Measurements from ENCODE around the gene RRP1.

Gene RRP1

GRCh38 chr21:43775795-43776430 is 13.5 kb upstream of the RRP1 start, which contains the start of gene CSTB:
Gene CSTB (minus strand): TSS chr21:43776308. CDS start chr21:43776269, 39 bp downstream.
- H3K9me3 ChIP-seq: no peaks in the 10 kb centered on the region
- TF ChIP-seq, protein P1, sequence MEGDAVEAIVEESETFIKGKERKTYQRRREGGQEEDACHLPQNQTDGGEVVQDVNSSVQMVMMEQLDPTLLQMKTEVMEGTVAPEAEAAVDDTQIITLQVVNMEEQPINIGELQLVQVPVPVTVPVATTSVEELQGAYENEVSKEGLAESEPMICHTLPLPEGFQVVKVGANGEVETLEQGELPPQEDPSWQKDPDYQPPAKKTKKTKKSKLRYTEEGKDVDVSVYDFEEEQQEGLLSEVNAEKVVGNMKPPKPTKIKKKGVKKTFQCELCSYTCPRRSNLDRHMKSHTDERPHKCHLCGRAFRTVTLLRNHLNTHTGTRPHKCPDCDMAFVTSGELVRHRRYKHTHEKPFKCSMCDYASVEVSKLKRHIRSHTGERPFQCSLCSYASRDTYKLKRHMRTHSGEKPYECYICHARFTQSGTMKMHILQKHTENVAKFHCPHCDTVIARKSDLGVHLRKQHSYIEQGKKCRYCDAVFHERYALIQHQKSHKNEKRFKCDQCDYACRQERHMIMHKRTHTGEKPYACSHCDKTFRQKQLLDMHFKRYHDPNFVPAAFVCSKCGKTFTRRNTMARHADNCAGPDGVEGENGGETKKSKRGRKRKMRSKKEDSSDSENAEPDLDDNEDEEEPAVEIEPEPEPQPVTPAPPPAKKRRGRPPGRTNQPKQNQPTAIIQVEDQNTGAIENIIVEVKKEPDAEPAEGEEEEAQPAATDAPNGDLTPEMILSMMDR (IDR thresholded peaks at IDR 0.05): no peak
- peak within 1 kb of the TSS; percentile 85 to 94 for H3K4me3 ChIP-seq (ENCODE audit: low read depth in 1 of 2, low read length in 1 of 2)
- no peaks in the 10 kb centered on the region for H3K27me3 ChIP-seq
- H3K27ac ChIP-seq: peak within 1 kb of the TSS; percentile 99
- H3K36me3 ChIP-seq: peaks cover 21% of the 10 kb centered on the region
- peaks cover 17 to 28% of the 10 kb centered on the region in 2 experiments for H3K4me1 ChIP-seq (ENCODE audit: control insufficient read depth in 1 of 2, insufficient read depth in 1 of 2, low read depth in 1 of 2, low read length in 1 of 2)

GRCh38 chr21:43777953-43778352 is 11.4 kb upstream of the RRP1 start:
- Histone ChIP-seq H3K27ac (no peak overlapping the region), H3K4me1 (ENCODE audit: control insufficient read depth in 1 of 2, insufficient read depth in 1 of 2, low read depth in 1 of 2, low read length in 1 of 2) (peaks cover 17 to 28% of the 10 kb centered on the region in 2 experiments), H3K27me3 (no peaks in the 10 kb centered on the region), H3K36me3 (peaks cover 16% of the 10 kb centered on the region), H3K9me3 (no peaks in the 10 kb centered on the region), H3K4me3 (ENCODE audit: low read depth in 1 of 2, low read length in 1 of 2) (no peak overlapping the region)
- TF ChIP-seq, protein P1 (IDR thresholded peaks at IDR 0.05): no peak

- TF ChIP-seq, protein P1 (IDR thresholded peaks at IDR 0.05): no peak
- no peak overlapping the region for H3K27ac ChIP-seq
- H3K4me1 ChIP-seq (ENCODE audit: control insufficient read depth in 1 of 2, insufficient read depth in 1 of 2, low read depth in 1 of 2, low read length in 1 of 2): peaks cover 17 to 28% of the 10 kb centered on the region in 2 experiments
- H3K36me3 ChIP-seq: peaks cover 8% of the 10 kb centered on the region
- H3K4me3 ChIP-seq (ENCODE audit: low read depth in 1 of 2, low read length in 1 of 2): no peak overlapping the region
- H3K9me3 ChIP-seq: no peaks in the 10 kb centered on the region
- H3K27me3 ChIP-seq: no peaks in the 10 kb centered on the region
Observed at GRCh38 chr21:43778469-43779335, 10.7 kb upstream of the RRP1 start.

DNA sequence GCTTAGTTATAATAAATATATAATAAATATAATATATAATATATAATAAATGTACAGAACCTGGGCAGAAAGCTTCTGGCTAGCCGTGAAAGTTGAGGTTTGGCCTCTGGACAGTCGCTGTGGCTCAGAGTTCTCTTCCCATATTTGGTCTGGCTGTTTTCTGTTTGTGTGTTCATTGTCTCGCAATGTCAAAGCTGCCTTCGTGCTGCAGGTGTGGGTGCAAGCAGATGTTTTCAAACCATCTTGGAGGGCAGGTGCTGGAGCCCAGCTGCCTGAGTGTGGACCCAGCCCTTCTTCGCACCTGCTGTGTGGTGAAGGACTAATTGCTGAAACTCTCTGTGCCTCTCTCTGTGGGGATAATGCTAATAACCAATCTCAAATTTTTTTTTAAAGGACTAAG is 9.7 kb upstream of the RRP1 start:
- Histone ChIP-seq H3K27ac (no peak overlapping the region), H3K27me3 (no peaks in the 10 kb centered on the region), H3K4me1 (ENCODE audit: control insufficient read depth in 1 of 2, insufficient read depth in 1 of 2, low read depth in 1 of 2, low read length in 1 of 2) (peaks cover 12 to 24% of the 10 kb centered on the region in 2 experiments), H3K36me3 (no peaks in the 10 kb centered on the region), H3K9me3 (no peaks in the 10 kb centered on the region), H3K4me3 (ENCODE audit: low read depth in 1 of 2, low read length in 1 of 2) (no peak overlapping the region)
- TF ChIP-seq, protein P1 (IDR thresholded peaks at IDR 0.05): no peak

GRCh38 chr21:43781846-43782245 is 7.5 kb upstream of the RRP1 start:
- no peak overlapping the region for H3K27ac ChIP-seq
- TF ChIP-seq, protein P1 (IDR thresholded peaks at IDR 0.05): no peak
- no peak overlapping the region for H3K4me3 ChIP-seq (ENCODE audit: low read depth in 1 of 2, low read length in 1 of 2)
- H3K27me3 ChIP-seq: no peaks in the 10 kb centered on the region
- H3K4me1 ChIP-seq (ENCODE audit: control insufficient read depth in 1 of 2, insufficient read depth in 1 of 2, low read depth in 1 of 2, low read length in 1 of 2): peaks cover 0 to 7% of the 10 kb centered on the region in 2 experiments
- H3K9me3 ChIP-seq: no peaks in the 10 kb centered on the region
- H3K36me3 ChIP-seq: no peaks in the 10 kb centered on the region
